Fibroblast of lung (primary cell): ENCODE results near the gene PEPD. TPM values are rescaled to one million over a fixed set of nuclear protein-coding genes. Genes with fewer than 3 reads are reported as not detected.

Experiments
- DNase-seq, 2 donors: peaks; one replicate each; pipeline versions ENCODE4 v3.0.0 to v3.0.0-alpha.2; 2010; ENCODE audit warnings: low read depth in 2 of 2
- H2AFZ ChIP-seq: 2 replicates; pipeline ENCODE4 v1.5.1; 2012; ENCODE audit warnings: low read length, control low read depth, inconsistent platforms
- H3K27ac ChIP-seq: 2 replicates; pipeline ENCODE4 v1.5.1; 2011; ENCODE audit warnings: low read length, control low read depth; ENCODE audit not compliant: insufficient read depth
- H3K27me3 ChIP-seq: 2 replicates; pipeline ENCODE4 v1.5.1; 2011; ENCODE audit warnings: mild to moderate bottlenecking, low read length; ENCODE audit not compliant: control insufficient read depth, insufficient read depth
- H3K36me3 ChIP-seq: 2 replicates; pipeline ENCODE4 v1.5.1; 2011; ENCODE audit warnings: low read length; ENCODE audit not compliant: control insufficient read depth, insufficient read depth
- H3K4me1 ChIP-seq: 2 replicates; pipeline ENCODE4 v1.5.1; 2011; ENCODE audit warnings: low read length; ENCODE audit not compliant: control insufficient read depth, insufficient read depth; ENCODE audit errors: extremely low read depth
- H3K4me2 ChIP-seq: 2 replicates; pipeline ENCODE4 v1.5.1; 2011; ENCODE audit warnings: low read length, control low read depth; ENCODE audit not compliant: insufficient read depth; ENCODE audit errors: extremely low read depth
- H3K4me3 ChIP-seq, 4 experiments: fragments of 200-600 bp in 1 of 4; sonication (generic) in 1 of 4; replicated peaks in 1 of 4; 2 replicates each; pipeline ENCODE4 v1.5.1; 2011 to 2016; ENCODE audit warnings: low read length in 4 of 4, low read depth in 3 of 4, mild to moderate bottlenecking in 3 of 4, control low read depth in 2 of 4, inconsistent platforms in 1 of 4, mixed read lengths in 1 of 4; ENCODE audit not compliant: insufficient read depth in 1 of 4; ENCODE audit errors: control extremely low read depth in 1 of 4
- H3K79me2 ChIP-seq: 2 replicates; pipeline ENCODE4 v1.5.1; 2012; ENCODE audit warnings: mild to moderate bottlenecking, low read length, inconsistent platforms; ENCODE audit not compliant: control insufficient read depth, insufficient read depth
- H3K9ac ChIP-seq: 2 replicates; pipeline ENCODE4 v1.5.1; 2011; ENCODE audit warnings: mild to moderate bottlenecking, low read length, control low read depth; ENCODE audit not compliant: insufficient read depth
- H3K9me3 ChIP-seq: 2 replicates; pipeline ENCODE4 v1.5.1; 2012; ENCODE audit warnings: low read depth, low read length; ENCODE audit not compliant: control insufficient read depth, insufficient read depth
- H4K20me1 ChIP-seq: 2 replicates; pipeline ENCODE4 v1.5.1; 2011; ENCODE audit warnings: low read length; ENCODE audit not compliant: control insufficient read depth, insufficient read depth; ENCODE audit errors: extremely low read depth
- CTCF ChIP-seq, 2 donors: IDR thresholded peaks in 1 of 2; conservative IDR thresholded peaks in 1 of 2; 1 replicate in 1 of 2; 2 replicates in 1 of 2; pipeline ENCODE4 v1.5.1; 2011 to 2012; ENCODE audit warnings: low read length in 2 of 2, control low read depth in 1 of 2, inconsistent platforms in 1 of 2, low read depth in 1 of 2, mild to moderate bottlenecking in 1 of 2
- EZH2 ChIP-seq: IDR thresholded peaks from 2 replicates; pipeline ENCODE4 v1.5.1; 2012; ENCODE audit warnings: low read length, control low read depth, mild to moderate bottlenecking; ENCODE audit errors: missing control alignments
- polyA plus RNA-seq, 2 donors: library from polyadenylated mRNA; depleted of rRNA in 1 of 2; stranded (reverse) in 1 of 2; unstranded in 1 of 2; fragments of >200 nt; gene quantifications; 2 replicates each; pipeline ENCODE4 v1.2.1, GENCODE V29; 2011 to 2012; ENCODE audit warnings: missing spikeins in 1 of 2
- total RNA-seq: library from RNA; depleted of rRNA; stranded (reverse); fragments of >200 nt; gene quantifications from 2 replicates; pipeline ENCODE4 v1.2.1, GENCODE V29; 2014

The PEPD gene
- total and polyA plus RNA-seq, 2 donors (not counting 1 experiment from before 2014, with no cell fraction given) = 59.8 to 81.9 TPM

DNA sequence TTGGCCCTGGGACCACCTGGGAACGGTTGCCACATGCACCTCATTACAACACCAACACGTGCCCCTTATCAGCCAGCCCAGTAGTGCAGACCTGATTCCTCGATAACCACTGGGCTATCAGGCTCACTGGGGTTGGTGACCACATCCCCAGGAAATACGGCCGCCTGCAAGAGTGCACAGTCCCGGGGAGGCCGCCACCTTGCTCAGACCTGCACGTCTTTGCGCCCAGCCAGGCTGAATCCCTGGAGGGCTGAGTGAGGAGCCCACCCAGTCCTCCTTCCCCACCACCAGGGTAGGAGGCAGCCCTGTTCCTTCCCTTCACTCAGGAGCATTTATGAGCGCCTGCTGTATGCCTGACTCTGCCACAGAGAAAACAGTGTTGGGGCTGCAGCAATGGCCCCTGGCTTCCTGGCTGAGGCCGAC lies 80.3 kb downstream of the PEPD start:
- no peak overlapping the region for H3K27ac ChIP-seq
- no peaks in the 10 kb centered on the region for H3K27me3 ChIP-seq
- no peak for DNase-seq
- TF ChIP-seq EZH2 = no peak
- no peak for TF ChIP-seq CTCF (conservative IDR thresholded peaks at IDR 0.05 in 1 of 2, IDR thresholded peaks at IDR 0.05 in 1 of 2; ENCODE audit: low read depth in 1 of 2, low read length in 2 of 2)
- H3K79me2 ChIP-seq = no peaks in the 10 kb centered on the region
- no peak overlapping the region for H3K4me2 ChIP-seq
- no peak overlapping the region for H2AFZ ChIP-seq
- H4K20me1 ChIP-seq = no peaks in the 10 kb centered on the region
- H3K4me3 ChIP-seq = no peak overlapping the region
- no peak overlapping the region for H3K9ac ChIP-seq
- no peaks in the 10 kb centered on the region for H3K9me3 ChIP-seq
- no peaks in the 10 kb centered on the region for H3K36me3 ChIP-seq
- no peaks in the 10 kb centered on the region for H3K4me1 ChIP-seq

GRCh38 chr19:33440682-33441081 lies 80.9 kb downstream of the PEPD start:
- Histone ChIP-seq H3K4me3 (no peak overlapping the region), H2AFZ (no peak overlapping the region), H3K9me3 (no peaks in the 10 kb centered on the region), H3K36me3 (no peaks in the 10 kb centered on the region), H3K27me3 (no peaks in the 10 kb centered on the region), H3K27ac (no peak overlapping the region), H3K4me1 (no peaks in the 10 kb centered on the region), H4K20me1 (no peaks in the 10 kb centered on the region), H3K4me2 (no peak overlapping the region), H3K79me2 (no peaks in the 10 kb centered on the region), H3K9ac (no peak overlapping the region)
- DNase-seq = no peak
- no peak for TF ChIP-seq EZH2
- no peak for TF ChIP-seq CTCF (conservative IDR thresholded peaks at IDR 0.05 in 1 of 2, IDR thresholded peaks at IDR 0.05 in 1 of 2; ENCODE audit: low read depth in 1 of 2, low read length in 2 of 2)

GRCh38 chr19:33440241-33440640 lies 81.3 kb downstream of the PEPD start:
- no peaks in the 10 kb centered on the region for H3K4me1 ChIP-seq
- H3K9ac ChIP-seq = no peak overlapping the region
- no peaks in the 10 kb centered on the region for H4K20me1 ChIP-seq
- H3K79me2 ChIP-seq = no peaks in the 10 kb centered on the region
- no peaks in the 10 kb centered on the region for H3K9me3 ChIP-seq
- no peak for DNase-seq
- no peak overlapping the region for H2AFZ ChIP-seq
- TF ChIP-seq EZH2 (no peak), CTCF (conservative IDR thresholded peaks at IDR 0.05 in 1 of 2, IDR thresholded peaks at IDR 0.05 in 1 of 2; ENCODE audit: low read depth in 1 of 2, low read length in 2 of 2) (no peak)
- H3K27ac ChIP-seq = no peak overlapping the region
- H3K4me2 ChIP-seq = no peak overlapping the region
- no peaks in the 10 kb centered on the region for H3K27me3 ChIP-seq
- no peaks in the 10 kb centered on the region for H3K36me3 ChIP-seq
- H3K4me3 ChIP-seq = no peak overlapping the region
